Left ventricle myocardium inferior (tissue), 1 donor: ENCODE measurements around the gene DEF6. TPM values are rescaled to one million over a fixed set of nuclear protein-coding genes. Genes with fewer than 3 reads are reported as not detected.

Source experiments
- DNase-seq: peaks from one replicate; pipeline ENCODE4 v3.0.0-alpha.2; 2020
- H3K27ac ChIP-seq: fragments of 200-600 bp; replicated peaks from 2 replicates; pipeline ENCODE4 v1.8.0; 2021
- H3K27me3 ChIP-seq: fragments of 200-600 bp; 2 replicates; pipeline ENCODE4 v1.8.0; 2021; ENCODE audit warnings: low read depth
- H3K36me3 ChIP-seq: fragments of 200-600 bp; 2 replicates; pipeline ENCODE4 v1.8.0; 2021
- H3K4me1 ChIP-seq: fragments of 200-600 bp; 2 replicates; pipeline ENCODE4 v1.8.0; 2021
- H3K4me3 ChIP-seq: fragments of 200-600 bp; 2 replicates; pipeline ENCODE4 v1.8.0; 2021; ENCODE audit warnings: mild to moderate bottlenecking, moderate library complexity
- H3K9me3 ChIP-seq: fragments of 200-600 bp; replicated peaks from 2 replicates; pipeline ENCODE4 v1.8.0; 2021
- intact Hi-C: fragments of 100-400 bp; cut with micrococcal nuclease; formaldehyde crosslinking; loops from one replicate; pipeline ENCODE4 v1.11.0; 2022
- total RNA-seq: library from RNA; stranded (reverse); fragmentation: NEBNext Ultra II Directional; extraction: Animal tissue kit (Norgen Biotek cat#: 25700); gene quantifications from one replicate; pipeline ENCODE4 v1.2.1, GENCODE V29; 2021
- TF ChIP-seq, protein P1 (sequence below): fragments of 200-600 bp; IDR thresholded peaks from 2 replicates; pipeline ENCODE4 v1.8.0; 2021; ENCODE audit warnings: antibody characterized with exemption, mild to moderate bottlenecking, borderline replicate concordance
- donor health status: DM: no; HTN: yes; CAD: no; lungs with severe emphysema.

The DEF6 gene
- total RNA-seq, 1 donor from 2014 or later = 1.0 TPM

GRCh38 chr6:35272005-35272404 lies 25.6 kb upstream of the DEF6 start:
- H3K4me1 ChIP-seq = peaks cover 48% of the 10 kb centered on the region
- peaks cover 7% of the 10 kb centered on the region for H3K36me3 ChIP-seq
- H3K4me3 ChIP-seq = no peak overlapping the region
- no peak for DNase-seq
- TF ChIP-seq, protein P1, sequence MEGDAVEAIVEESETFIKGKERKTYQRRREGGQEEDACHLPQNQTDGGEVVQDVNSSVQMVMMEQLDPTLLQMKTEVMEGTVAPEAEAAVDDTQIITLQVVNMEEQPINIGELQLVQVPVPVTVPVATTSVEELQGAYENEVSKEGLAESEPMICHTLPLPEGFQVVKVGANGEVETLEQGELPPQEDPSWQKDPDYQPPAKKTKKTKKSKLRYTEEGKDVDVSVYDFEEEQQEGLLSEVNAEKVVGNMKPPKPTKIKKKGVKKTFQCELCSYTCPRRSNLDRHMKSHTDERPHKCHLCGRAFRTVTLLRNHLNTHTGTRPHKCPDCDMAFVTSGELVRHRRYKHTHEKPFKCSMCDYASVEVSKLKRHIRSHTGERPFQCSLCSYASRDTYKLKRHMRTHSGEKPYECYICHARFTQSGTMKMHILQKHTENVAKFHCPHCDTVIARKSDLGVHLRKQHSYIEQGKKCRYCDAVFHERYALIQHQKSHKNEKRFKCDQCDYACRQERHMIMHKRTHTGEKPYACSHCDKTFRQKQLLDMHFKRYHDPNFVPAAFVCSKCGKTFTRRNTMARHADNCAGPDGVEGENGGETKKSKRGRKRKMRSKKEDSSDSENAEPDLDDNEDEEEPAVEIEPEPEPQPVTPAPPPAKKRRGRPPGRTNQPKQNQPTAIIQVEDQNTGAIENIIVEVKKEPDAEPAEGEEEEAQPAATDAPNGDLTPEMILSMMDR = no peak
- no peaks in the 10 kb centered on the region for H3K27me3 ChIP-seq
- intact Hi-C loops = no loop called here
- no peaks in the 10 kb centered on the region for H3K9me3 ChIP-seq
- H3K27ac ChIP-seq = no peak overlapping the region

GRCh38 chr6:35273822-35274559 lies 23.6 kb upstream of the DEF6 start:
- H3K9me3 ChIP-seq = no peaks in the 10 kb centered on the region
- TF ChIP-seq, protein P1 = no peak
- H3K4me1 ChIP-seq = peaks cover 29% of the 10 kb centered on the region
- no peak overlapping the region for H3K4me3 ChIP-seq
- H3K27me3 ChIP-seq = no peaks in the 10 kb centered on the region
- peaks cover 7% of the 10 kb centered on the region for H3K36me3 ChIP-seq
- DNase-seq = no peak
- H3K27ac ChIP-seq = peak overlapping the region; percentile 70
- intact Hi-C loops = no loop called here

DNA sequence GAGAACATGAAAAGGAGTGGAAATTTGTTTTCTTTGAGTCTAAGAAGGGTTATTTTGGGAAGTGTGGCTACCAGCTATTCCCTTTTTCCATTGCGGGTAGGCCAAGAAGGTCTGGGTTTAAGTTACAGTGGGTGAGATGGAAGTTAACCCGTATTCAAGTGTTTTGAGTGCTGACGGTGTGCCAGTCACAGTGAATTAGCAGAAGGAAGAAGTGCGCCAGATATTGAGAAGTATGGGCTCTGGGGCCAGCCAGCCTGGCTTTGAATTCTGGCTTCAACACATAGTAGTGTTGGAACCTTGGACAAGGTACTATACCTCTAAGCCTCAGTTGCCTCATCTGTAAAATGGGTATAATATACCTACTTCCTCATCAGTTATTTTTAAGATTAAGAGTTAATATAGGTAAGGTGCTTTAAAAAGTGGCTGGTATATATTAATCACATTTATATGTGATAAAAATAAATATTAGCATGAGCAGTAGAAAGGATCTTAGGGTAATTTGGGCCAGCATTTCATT lies 21.8 kb upstream of the DEF6 start:
- no peak for DNase-seq
- peaks cover 36% of the 10 kb centered on the region for H3K4me1 ChIP-seq
- peaks cover 2% of the 10 kb centered on the region for H3K36me3 ChIP-seq
- H3K9me3 ChIP-seq = no peaks in the 10 kb centered on the region
- no peak overlapping the region for H3K4me3 ChIP-seq
- TF ChIP-seq, protein P1 = no peak
- intact Hi-C loops = no loop called here
- peak overlapping the region; percentile 70 for H3K27ac ChIP-seq
- no peaks in the 10 kb centered on the region for H3K27me3 ChIP-seq

- peaks cover 42% of the 10 kb centered on the region for H3K4me1 ChIP-seq
- DNase-seq = no peak
Observed at GRCh38 chr6:35278708-35279107, 18.9 kb upstream of the DEF6 start.

DNA sequence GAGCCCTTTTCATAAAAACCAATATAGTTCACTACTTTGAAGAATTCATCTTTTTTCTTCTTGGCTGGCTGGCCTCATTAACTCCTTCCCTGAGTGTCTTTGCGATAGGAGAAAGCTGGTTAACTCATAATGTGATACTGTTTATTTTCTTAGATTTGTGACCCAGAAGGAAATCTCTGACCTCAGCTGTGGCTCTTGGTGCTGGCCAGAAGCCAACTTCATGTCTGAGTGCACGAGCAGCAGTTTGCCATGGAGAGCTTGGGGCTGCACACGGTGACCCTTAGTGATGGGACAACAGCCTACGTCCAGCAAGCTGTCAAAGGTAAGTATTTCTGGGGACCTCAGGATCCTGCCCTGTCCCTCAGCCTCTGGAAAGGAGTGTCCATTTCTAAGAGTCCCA lies 16.7 kb upstream of the DEF6 start:
- Histone ChIP-seq H3K4me1 (peaks cover 20% of the 10 kb centered on the region), H3K27ac (no peak overlapping the region), H3K36me3 (peaks cover 51% of the 10 kb centered on the region), H3K27me3 (no peaks in the 10 kb centered on the region), H3K4me3 (no peak overlapping the region), H3K9me3 (no peaks in the 10 kb centered on the region)
- intact Hi-C loops = no loop called here
- DNase-seq = no peak
- TF ChIP-seq, protein P1 = no peak

More at GRCh38 chr6:35278708-35279107, 18.9 kb upstream of the DEF6 start:
- H3K4me3 ChIP-seq = no peak overlapping the region
- intact Hi-C loops = no loop called here
- TF ChIP-seq, protein P1 = no peak
- H3K27ac ChIP-seq = no peak overlapping the region
- no peaks in the 10 kb centered on the region for H3K27me3 ChIP-seq
- no peaks in the 10 kb centered on the region for H3K9me3 ChIP-seq
- H3K36me3 ChIP-seq = peaks cover 29% of the 10 kb centered on the region
